Measurements from ENCODE around the gene RAVER2. TPM values are rescaled to one million over a fixed set of nuclear protein-coding genes. Genes with fewer than 3 reads are reported as not detected.
"Not testable (repeated sequence)": the region's sequence is repeated elsewhere in the genome, so short reads cannot be mapped to it uniquely, and the experiment has no call there.

RAVER2 gene
- total and polyA plus RNA-seq, 2 donors (not counting 1 experiment from before 2014, with no cell fraction given), result 0.82 to 1.4 TPM

DNA sequence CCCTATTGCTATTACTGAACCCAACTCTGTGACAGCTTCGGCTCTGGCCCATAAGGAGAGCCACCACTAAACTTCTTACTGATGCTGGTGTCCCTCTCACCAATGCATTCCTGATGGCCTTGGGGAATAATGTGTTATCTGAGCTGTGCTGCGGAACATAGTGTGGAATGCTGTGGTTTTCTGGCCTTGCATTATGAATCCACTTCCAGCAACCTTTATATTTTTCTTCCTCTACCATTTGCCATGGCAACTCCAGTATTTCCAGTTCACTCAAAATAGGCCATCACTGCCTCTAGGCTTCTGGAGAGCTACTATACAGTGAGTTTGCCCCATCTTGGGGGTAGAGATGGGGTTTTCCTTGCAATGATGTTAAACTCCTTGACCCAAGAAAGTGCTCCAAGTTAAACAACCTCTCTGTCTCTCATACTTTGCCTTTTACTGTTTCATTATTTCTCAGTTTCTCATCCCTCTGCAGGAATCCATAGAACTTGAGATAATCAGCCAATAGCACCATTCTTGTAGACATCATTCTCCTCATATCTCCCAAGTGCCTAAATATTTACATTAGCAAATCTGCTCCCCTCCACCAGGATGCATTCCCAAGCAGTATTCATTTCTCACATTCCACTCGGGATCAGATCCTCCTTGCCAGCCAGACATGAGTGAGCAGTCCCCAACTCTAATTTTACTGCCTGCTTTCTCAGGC is 11.1 kb upstream of the RAVER2 start:
- Mint-ChIP-seq H3K27ac (no peak overlapping the region), H3K27me3 (peaks cover 13% of the 10 kb centered on the region), H3K4me1 (no peaks in the 10 kb centered on the region), H3K9me3 (ENCODE audit: insufficient read depth) (no peaks in the 10 kb centered on the region), H3K4me3 (no peak overlapping the region)
- ChIA-PET CTCF (interaction anchor here (1.0 kb wide), 1 partner anchor 144 kb away, joined by 3 read pairs; no protein-coding TSS in a partner anchor), POLR2A (no interaction called here)
- H3K4me2 ChIP-seq (replicated peaks; ENCODE audit: low read depth, low read length, poor library complexity, severe bottlenecking), result no peak overlapping the region
- no peak overlapping the region for H3K4me3 ChIP-seq (ENCODE audit: control extremely low read depth in 1 of 5, extremely low read depth in 1 of 5, insufficient read depth in 1 of 5, low read depth in 2 of 5, low read length in 4 of 5)
- no peak overlapping the region for H3K9ac ChIP-seq (ENCODE audit: low read length)
- H2AFZ ChIP-seq (ENCODE audit: insufficient read depth, low read depth, low read length, poor library complexity, severe bottlenecking), result no peak overlapping the region
- no peaks in the 10 kb centered on the region for H4K20me1 ChIP-seq (ENCODE audit: control insufficient read depth, insufficient read depth, low read length, poor library complexity, severe bottlenecking)
- no peak for ATAC-seq (ENCODE audit: low read depth)
- no peaks in the 10 kb centered on the region for H3K79me2 ChIP-seq (ENCODE audit: control insufficient read depth, insufficient read depth, low read length)
- WGBS (ENCODE audit: insufficient coverage), result 84% methylated on average over 2 of the region's 3 CpGs
- H3K9me3 ChIP-seq (ENCODE audit: control extremely low read depth in 1 of 3, control insufficient read depth in 2 of 3, insufficient read depth in 1 of 3, low read length in 2 of 3), result no peaks in the 10 kb centered on the region
- intact Hi-C loops (cut with micrococcal nuclease), result no loop called here
- DNase-seq, result no peak
- TF ChIP-seq, protein P1, sequence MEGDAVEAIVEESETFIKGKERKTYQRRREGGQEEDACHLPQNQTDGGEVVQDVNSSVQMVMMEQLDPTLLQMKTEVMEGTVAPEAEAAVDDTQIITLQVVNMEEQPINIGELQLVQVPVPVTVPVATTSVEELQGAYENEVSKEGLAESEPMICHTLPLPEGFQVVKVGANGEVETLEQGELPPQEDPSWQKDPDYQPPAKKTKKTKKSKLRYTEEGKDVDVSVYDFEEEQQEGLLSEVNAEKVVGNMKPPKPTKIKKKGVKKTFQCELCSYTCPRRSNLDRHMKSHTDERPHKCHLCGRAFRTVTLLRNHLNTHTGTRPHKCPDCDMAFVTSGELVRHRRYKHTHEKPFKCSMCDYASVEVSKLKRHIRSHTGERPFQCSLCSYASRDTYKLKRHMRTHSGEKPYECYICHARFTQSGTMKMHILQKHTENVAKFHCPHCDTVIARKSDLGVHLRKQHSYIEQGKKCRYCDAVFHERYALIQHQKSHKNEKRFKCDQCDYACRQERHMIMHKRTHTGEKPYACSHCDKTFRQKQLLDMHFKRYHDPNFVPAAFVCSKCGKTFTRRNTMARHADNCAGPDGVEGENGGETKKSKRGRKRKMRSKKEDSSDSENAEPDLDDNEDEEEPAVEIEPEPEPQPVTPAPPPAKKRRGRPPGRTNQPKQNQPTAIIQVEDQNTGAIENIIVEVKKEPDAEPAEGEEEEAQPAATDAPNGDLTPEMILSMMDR (IDR thresholded peaks at IDR 0.05), result no peak
- TF ChIP-seq EZH2 (IDR thresholded peaks at IDR 0.05; ENCODE audit: borderline replicate concordance, insufficient read depth, low read depth, low read length, poor library complexity, severe bottlenecking), result no peak
- no peaks in the 10 kb centered on the region for H3K36me3 ChIP-seq (replicated peaks in 1 of 2; ENCODE audit: control extremely low read depth in 1 of 2, control insufficient read depth in 1 of 2, extremely low read depth in 1 of 2, insufficient read depth in 2 of 2, low read length in 1 of 2)
- H3K27ac ChIP-seq (ENCODE audit: low read length in 2 of 2), result no peak overlapping the region
- no peaks in the 10 kb centered on the region for H3K4me1 ChIP-seq (ENCODE audit: control insufficient read depth in 2 of 2, insufficient read depth in 2 of 2, low read length in 2 of 2)
- H3K27me3 ChIP-seq (replicated peaks in 1 of 4; ENCODE audit: control extremely low read depth in 1 of 4, control insufficient read depth in 3 of 4, insufficient read depth in 4 of 4, low read length in 3 of 4), result peaks cover 0 to 6% (median 2%) of the 10 kb centered on the region in 4 experiments

DNA sequence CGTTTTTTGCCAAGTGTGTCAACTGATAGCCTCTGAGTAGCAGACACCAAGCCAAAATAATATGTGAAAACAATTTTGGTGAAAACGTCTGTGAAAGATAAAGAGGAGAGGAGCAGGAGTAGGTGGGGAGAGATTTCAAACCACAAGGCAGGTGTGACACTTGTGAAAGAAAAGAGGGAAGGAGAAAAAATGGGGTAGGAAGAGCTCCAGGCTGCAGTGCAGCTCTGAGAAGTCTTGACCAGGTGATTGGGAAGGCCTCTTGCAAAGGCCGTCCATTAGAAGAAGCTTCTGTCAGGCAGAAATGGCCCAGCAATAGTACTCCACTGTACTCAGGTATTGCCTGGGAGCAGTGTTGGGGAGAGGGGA is 10.6 kb upstream of the RAVER2 start:
- intact Hi-C loops (cut with micrococcal nuclease), result no loop called here
- H3K4me1 Mint-ChIP-seq, result no peaks in the 10 kb centered on the region
- H3K27ac Mint-ChIP-seq, result no peak overlapping the region
- H3K4me3 Mint-ChIP-seq, result no peak overlapping the region
- Histone ChIP-seq H3K27ac (ENCODE audit: low read length in 2 of 2) (no peak overlapping the region), H3K36me3 (replicated peaks in 1 of 2; ENCODE audit: control extremely low read depth in 1 of 2, control insufficient read depth in 1 of 2, extremely low read depth in 1 of 2, insufficient read depth in 2 of 2, low read length in 1 of 2) (no peaks in the 10 kb centered on the region), H3K4me3 (ENCODE audit: control extremely low read depth in 1 of 5, extremely low read depth in 1 of 5, insufficient read depth in 1 of 5, low read depth in 2 of 5, low read length in 4 of 5) (no peak overlapping the region), H3K4me1 (ENCODE audit: control insufficient read depth in 2 of 2, insufficient read depth in 2 of 2, low read length in 2 of 2) (no peaks in the 10 kb centered on the region), H4K20me1 (ENCODE audit: control insufficient read depth, insufficient read depth, low read length, poor library complexity, severe bottlenecking) (no peaks in the 10 kb centered on the region), H3K9ac (ENCODE audit: low read length) (no peak overlapping the region), H2AFZ (ENCODE audit: insufficient read depth, low read depth, low read length, poor library complexity, severe bottlenecking) (no peak overlapping the region), H3K9me3 (ENCODE audit: control extremely low read depth in 1 of 3, control insufficient read depth in 2 of 3, insufficient read depth in 1 of 3, low read length in 2 of 3) (no peaks in the 10 kb centered on the region), H3K79me2 (ENCODE audit: control insufficient read depth, insufficient read depth, low read length) (no peaks in the 10 kb centered on the region), H3K27me3 (replicated peaks in 1 of 4; ENCODE audit: control extremely low read depth in 1 of 4, control insufficient read depth in 3 of 4, insufficient read depth in 4 of 4, low read length in 3 of 4) (peaks cover 0 to 6% (median 3%) of the 10 kb centered on the region in 4 experiments), H3K4me2 (replicated peaks; ENCODE audit: low read depth, low read length, poor library complexity, severe bottlenecking) (no peak overlapping the region)
- peaks cover 15% of the 10 kb centered on the region for H3K27me3 Mint-ChIP-seq
- DNase-seq, result no peak
- CTCF ChIA-PET, result interaction anchor here (1.0 kb wide), 1 partner anchor 144 kb away, joined by 3 read pairs; no protein-coding TSS in a partner anchor
- TF ChIP-seq, protein P1 (IDR thresholded peaks at IDR 0.05), result no peak
- 85% methylated on average over 3 of the region's 3 CpGs for WGBS (ENCODE audit: insufficient coverage)
- ATAC-seq (ENCODE audit: low read depth), result no peak
- POLR2A ChIA-PET, result no interaction called here
- H3K9me3 Mint-ChIP-seq (ENCODE audit: insufficient read depth), result no peaks in the 10 kb centered on the region

DNA sequence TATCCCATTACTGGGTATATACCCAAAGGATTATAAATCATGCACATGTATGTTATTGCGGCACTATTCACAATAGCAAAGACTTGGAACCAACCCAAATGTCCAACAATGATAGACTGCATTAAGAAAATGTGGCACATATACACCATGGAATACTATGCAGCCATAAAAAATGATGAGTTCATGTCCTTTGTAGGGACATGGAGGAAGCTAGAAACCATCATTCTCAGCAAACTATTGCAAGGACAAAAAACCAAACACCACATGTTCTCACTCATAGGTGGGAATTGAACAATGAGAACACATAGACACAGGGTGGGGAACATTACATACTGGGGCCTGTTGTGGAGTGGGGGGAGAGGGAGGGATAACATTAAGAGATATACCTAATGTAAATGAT is 4.2 kb upstream of the RAVER2 start:
- H3K4me2 ChIP-seq (replicated peaks; ENCODE audit: low read depth, low read length, poor library complexity, severe bottlenecking); H4K20me1 ChIP-seq (ENCODE audit: control insufficient read depth, insufficient read depth, low read length, poor library complexity, severe bottlenecking); H3K79me2 ChIP-seq (ENCODE audit: control insufficient read depth, insufficient read depth, low read length); DNase-seq; H3K27me3 ChIP-seq (replicated peaks in 1 of 4; ENCODE audit: control extremely low read depth in 1 of 4, control insufficient read depth in 3 of 4, insufficient read depth in 4 of 4, low read length in 3 of 4); H2AFZ ChIP-seq (ENCODE audit: insufficient read depth, low read depth, low read length, poor library complexity, severe bottlenecking); H3K4me3 Mint-ChIP-seq; H3K27ac Mint-ChIP-seq; POLR2A ChIA-PET; CTCF ChIA-PET; ATAC-seq (ENCODE audit: low read depth); H3K4me3 ChIP-seq (ENCODE audit: control extremely low read depth in 1 of 5, extremely low read depth in 1 of 5, insufficient read depth in 1 of 5, low read depth in 2 of 5, low read length in 4 of 5); H3K9me3 Mint-ChIP-seq (ENCODE audit: insufficient read depth); H3K36me3 ChIP-seq (replicated peaks in 1 of 2; ENCODE audit: control extremely low read depth in 1 of 2, control insufficient read depth in 1 of 2, extremely low read depth in 1 of 2, insufficient read depth in 2 of 2, low read length in 1 of 2); H3K9ac ChIP-seq (ENCODE audit: low read length); H3K27ac ChIP-seq (ENCODE audit: low read length in 2 of 2); H3K9me3 ChIP-seq (ENCODE audit: control extremely low read depth in 1 of 3, control insufficient read depth in 2 of 3, insufficient read depth in 1 of 3, low read length in 2 of 3): not testable (repeated sequence)
- peaks cover 12% of the 10 kb centered on the region for H3K4me1 Mint-ChIP-seq
- no CpG with 5 or more reads among the region's 1 CpG for WGBS (ENCODE audit: insufficient coverage)
- intact Hi-C loops (cut with micrococcal nuclease), result loop anchor here (10.0 kb wide), 1 partner anchor 324 kb away; no protein-coding TSS in a partner anchor
- H3K27me3 Mint-ChIP-seq, result peaks cover 35% of the 10 kb centered on the region
- H3K4me1 ChIP-seq (ENCODE audit: control insufficient read depth in 2 of 2, insufficient read depth in 2 of 2, low read length in 2 of 2), result peaks cover 9 to 12% of the 10 kb centered on the region in 2 donors
